B cell (primary cell): ENCODE data around the gene SERPINA4.

ENCODE experiments used
- CTCF ChIP-seq: fragments of 200-600 bp; IDR thresholded peaks from one replicate; pipeline ENCODE4 v1.8.0; 2022; ENCODE audit warnings: antibody characterized with exemption, mild to moderate bottlenecking
- EZH2 ChIP-seq: IDR thresholded peaks from 2 replicates; pipeline ENCODE4 v1.6.1; 2012; ENCODE audit warnings: borderline replicate concordance, low read depth, mild to moderate bottlenecking, moderate library complexity, low read length; ENCODE audit not compliant: insufficient read depth, poor library complexity, severe bottlenecking

- no peak for TF ChIP-seq CTCF
- no peak for TF ChIP-seq EZH2
Measured at GRCh38 chr14:94582199-94582750, 21.0 kb downstream of the SERPINA4 start.
